HepG2 (cell line): ENCODE results near the gene SNAI1. TPM values are rescaled to one million over a fixed set of nuclear protein-coding genes. Genes with fewer than 3 reads are reported as not detected.
A peak's percentile ranks its signal among the peaks of the same experiment; 100 is the strongest.

Experiments
- BHLHE40 ChIP-seq: IDR thresholded peaks from 2 replicates; pipeline ENCODE4 v1.6.1; 2011; ENCODE audit warnings: low read length, improper control_type of control experiment
- JDP2 ChIP-seq: sonication (generic); formaldehyde crosslinking; IDR thresholded peaks from 2 replicates; pipeline ENCODE4 v1.8.1; 2022; ENCODE audit warnings: missing genetic modification reagents, borderline replicate concordance
- KLF6 ChIP-seq: IDR thresholded peaks from 2 replicates; pipeline ENCODE4 v1.8.0; 2016; ENCODE audit warnings: missing biosample characterization, missing genetic modification reagents
- MYPOP ChIP-seq: sonication (generic); formaldehyde crosslinking; IDR thresholded peaks from 2 replicates; pipeline ENCODE4 v1.8.1; 2023; ENCODE audit warnings: mild to moderate bottlenecking, moderate library complexity, missing genetic modification reagents
- TGIF2 ChIP-seq: IDR thresholded peaks from 2 replicates; pipeline ENCODE4 v1.6.1; 2016; ENCODE audit warnings: control low read depth, missing compliant biosample characterization
- ZNF207 ChIP-seq: fragments of 450-650 bp; IDR thresholded peaks from 2 replicates; pipeline ENCODE4 v1.6.1; 2016; ENCODE audit warnings: antibody characterized with exemption, borderline replicate concordance
- ZNF260 ChIP-seq: sonication (generic); formaldehyde crosslinking; IDR thresholded peaks from 2 replicates; pipeline ENCODE4 v1.4.0; 2020; ENCODE audit warnings: missing genetic modification reagents, low read depth, mild to moderate bottlenecking, borderline replicate concordance
- ZNF264 ChIP-seq: sonication (generic); formaldehyde crosslinking; IDR thresholded peaks from 2 replicates; pipeline ENCODE4 v1.4.0; 2020; ENCODE audit warnings: missing genetic modification reagents
- ZNF431 ChIP-seq: sonication (generic); formaldehyde crosslinking; IDR thresholded peaks from 2 replicates; pipeline ENCODE4 v1.9.0; 2022; ENCODE audit warnings: missing genetic modification reagents, low read depth, mild to moderate bottlenecking, borderline replicate concordance
- ZNF770 ChIP-seq: sonication (generic); formaldehyde crosslinking; IDR thresholded peaks from 2 replicates; pipeline ENCODE4 v1.5.0; 2020; ENCODE audit warnings: mild to moderate bottlenecking, missing genetic modification reagents
- ZSCAN29 ChIP-seq: sonication (generic); formaldehyde crosslinking; conservative IDR thresholded peaks from 2 replicates; pipeline ENCODE4 v1.4.0; 2020; ENCODE audit warnings: mild to moderate bottlenecking, missing genetic modification reagents
- polyA plus RNA-seq, 8 experiments: library from polyadenylated mRNA; depleted of rRNA in 3 of 8; stranded (reverse) in 7 of 8; unstranded in 1 of 8; fragments of >200 nt; fragmentation: Illumina TruSeq in 4 of 8; extraction: Trizol in 4 of 8; gene quantifications; 2 replicates each; pipeline versions ENCODE4 v1.2.1 to v1.2.3, GENCODE V29; 2011 to 2016; ENCODE audit warnings: low read depth in 4 of 8, missing spikeins in 1 of 8, mixed read lengths in 1 of 8; ENCODE audit not compliant: insufficient read depth in 1 of 8
- total RNA-seq, 5 experiments: library from RNA; depleted of rRNA; stranded (reverse); fragments of >200 nt; fragmentation: Illumina TruSeq; extraction: Trizol; gene quantifications; 2 replicates each; pipeline ENCODE4 v1.2.3, GENCODE V29; 2016; ENCODE audit warnings: low read depth in 1 of 5
- TF ChIP-seq, protein P1 (sequence below): IDR thresholded peaks from 2 replicates; pipeline ENCODE4 v1.6.1; 2012; ENCODE audit warnings: low read depth, low read length, improper control_type of control experiment

Gene SNAI1
- total and polyA plus RNA-seq, 2 of the 13 experiments (the other 11 are each of a cell fraction or from before 2014, with no cell fraction given) = 1.3 to 1.4 TPM

DNA sequence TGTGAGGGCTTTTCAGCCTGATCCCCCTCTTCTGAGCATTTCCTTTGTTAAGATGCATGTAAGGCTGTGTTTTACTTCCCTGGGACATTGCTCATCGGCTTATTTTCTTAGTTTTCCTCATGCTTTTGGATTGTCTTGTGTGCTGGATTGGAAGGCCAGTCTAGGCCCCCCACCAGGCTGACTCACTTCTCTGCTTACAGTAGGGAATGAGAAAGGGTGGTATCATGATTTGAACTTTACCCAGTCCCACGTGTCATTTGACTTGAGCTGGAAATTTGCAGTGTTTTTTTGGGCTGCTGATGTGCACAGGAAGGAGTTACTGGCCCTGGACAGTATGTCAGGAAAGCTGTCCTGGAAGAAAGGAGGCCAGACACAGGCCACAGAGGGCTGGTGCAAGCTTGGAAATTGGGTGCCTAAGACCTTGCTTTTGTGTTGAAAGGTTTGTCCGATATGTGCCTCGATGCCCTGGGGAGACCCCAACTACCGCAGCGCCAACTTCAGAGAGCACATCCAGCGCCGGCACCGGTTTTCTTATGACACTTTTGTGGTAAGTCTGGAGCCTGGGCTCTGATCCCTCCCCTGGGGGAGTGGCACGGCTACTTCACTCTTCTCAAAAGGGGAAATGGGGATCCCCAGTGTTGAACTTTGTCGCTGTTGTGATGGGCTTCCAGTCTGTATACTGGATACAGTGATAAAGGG, 33.8 kb upstream of the SNAI1 start (continued):
- TF ChIP-seq, protein P1, sequence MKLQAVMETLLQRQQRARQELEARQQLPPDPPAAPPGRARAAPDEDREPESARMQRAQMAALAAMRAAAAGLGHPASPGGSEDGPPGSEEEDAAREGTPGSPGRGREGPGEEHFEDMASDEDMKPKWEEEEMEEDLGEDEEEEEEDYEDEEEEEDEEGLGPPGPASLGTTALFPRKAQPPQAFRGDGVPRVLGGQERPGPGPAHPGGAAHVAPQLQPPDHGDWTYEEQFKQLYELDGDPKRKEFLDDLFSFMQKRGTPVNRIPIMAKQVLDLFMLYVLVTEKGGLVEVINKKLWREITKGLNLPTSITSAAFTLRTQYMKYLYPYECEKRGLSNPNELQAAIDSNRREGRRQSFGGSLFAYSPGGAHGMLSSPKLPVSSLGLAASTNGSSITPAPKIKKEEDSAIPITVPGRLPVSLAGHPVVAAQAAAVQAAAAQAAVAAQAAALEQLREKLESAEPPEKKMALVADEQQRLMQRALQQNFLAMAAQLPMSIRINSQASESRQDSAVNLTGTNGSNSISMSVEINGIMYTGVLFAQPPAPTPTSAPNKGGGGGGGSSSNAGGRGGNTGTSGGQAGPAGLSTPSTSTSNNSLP = peak; percentile 48; the same call in 1 of the 2 replicates
- TF ChIP-seq ZNF264 (CRISPR knock-in tag) = no peak
- no peak for TF ChIP-seq ZNF260
- 0 out of 2 replicates have a peak, but pooled peaks have one; percentile 14 for TF ChIP-seq ZSCAN29 (CRISPR knock-in tag)
- no peak for TF ChIP-seq KLF6 (CRISPR knock-in tag)
- no peak for TF ChIP-seq ZNF431 (CRISPR knock-in tag)
- no peak for TF ChIP-seq MYPOP (CRISPR knock-in tag)
- no peak for TF ChIP-seq BHLHE40
- no peak for TF ChIP-seq ZNF207
- peak; percentile 52; the same call in 1 of the 2 replicates for TF ChIP-seq ZNF770 (CRISPR knock-in tag)
- no peak for TF ChIP-seq TGIF2 (CRISPR knock-in tag)
- TF ChIP-seq JDP2 = no peak
